Stimulated activated CD8-positive, alpha-beta memory T cell treated with anti-CD3 and anti-CD28 coated beads, Interleukin-15, amount 100 ng/mL, for 1 hour (primary cell): ENCODE results near the gene PYGB.

ENCODE experiments used
- DNase-seq: peaks from one replicate; pipeline ENCODE4 v3.0.0-alpha.2; 2020; ENCODE audit warnings: low read depth

PYGB gene

GRCh38 chr20:25216199-25216945 is 31.5 kb upstream of the PYGB start:
- DNase-seq, result no peak

- no peak for DNase-seq
Measured at GRCh38 chr20:25217161-25218108, 30.4 kb upstream of the PYGB start.

DNA sequence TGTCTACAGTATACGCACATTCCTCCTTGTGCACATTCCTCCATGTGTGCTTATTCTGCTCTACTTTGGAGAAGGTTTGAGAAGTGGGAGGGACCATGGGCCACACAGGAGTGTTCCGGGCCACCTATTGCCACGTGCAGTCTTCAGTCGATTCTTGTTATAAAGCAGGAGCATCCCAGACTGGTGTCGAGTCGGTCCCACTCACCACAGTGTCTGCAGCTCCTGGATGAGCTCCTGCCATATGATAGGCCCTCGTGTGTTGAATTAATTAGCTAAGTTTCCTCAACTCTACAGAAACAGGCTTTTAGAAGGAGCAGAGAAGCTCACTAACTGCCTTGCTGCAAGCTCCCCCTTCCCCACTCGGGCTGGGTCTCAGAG is 29.8 kb upstream of the PYGB start:
- DNase-seq, result no peak

GRCh38 chr20:25218492-25218891 is 29.4 kb upstream of the PYGB start:
- DNase-seq, result no peak

DNA sequence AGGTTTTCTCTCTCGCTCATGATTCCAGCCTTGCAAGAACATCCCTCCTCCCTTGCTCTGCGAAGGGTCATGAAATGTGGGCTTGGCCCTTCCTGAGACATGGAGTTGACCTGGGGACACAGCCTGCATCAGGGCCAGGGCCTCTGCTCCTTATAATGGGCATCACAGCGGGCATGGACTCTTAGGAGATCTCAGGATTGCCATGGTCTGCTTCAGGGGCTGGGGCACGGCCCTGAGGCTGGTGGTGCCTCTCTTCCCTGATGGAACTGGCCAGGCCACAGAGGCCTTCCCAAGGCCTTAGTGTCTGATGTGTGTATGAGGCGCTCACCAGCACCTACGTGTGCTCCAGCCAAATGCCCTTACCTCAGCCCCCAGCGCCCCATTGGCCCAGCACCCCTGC is 28.5 kb upstream of the PYGB start:
- no peak for DNase-seq

DNA sequence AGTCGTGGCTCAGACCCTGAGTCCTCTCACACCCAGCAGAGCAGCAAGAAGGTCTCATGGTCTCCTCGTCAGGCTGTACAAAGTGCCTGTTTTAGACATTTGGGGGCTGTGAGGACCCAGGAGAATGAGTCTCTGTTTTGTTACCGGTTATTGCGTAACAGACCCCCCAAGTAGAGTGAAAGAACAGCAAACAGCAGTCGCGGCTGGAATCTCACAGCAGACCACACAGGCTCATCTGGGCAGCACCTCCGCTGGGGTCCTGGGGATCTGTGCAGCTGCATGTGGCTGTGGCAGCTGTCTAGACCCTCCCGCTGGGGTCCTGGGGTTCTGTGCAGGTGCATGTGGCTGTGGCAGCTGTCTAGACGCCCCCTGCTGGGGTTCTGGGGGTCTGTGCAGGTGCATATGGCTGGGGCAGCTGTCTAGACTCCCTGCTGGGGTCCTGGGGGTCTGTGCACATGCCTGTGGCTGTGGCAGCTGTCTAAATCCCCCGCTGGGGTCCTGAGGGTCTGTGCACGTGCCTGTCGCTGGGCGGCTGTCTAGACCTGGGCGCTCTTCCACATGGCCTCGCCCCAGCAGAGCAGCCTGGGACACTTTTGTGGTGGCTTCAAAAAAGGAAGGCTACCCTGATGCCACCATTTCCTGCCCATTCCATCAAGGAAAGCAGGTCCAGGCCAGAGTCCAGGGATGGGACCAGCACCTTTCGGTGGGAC is 27.7 kb upstream of the PYGB start:
- DNase-seq, result no peak

DNA sequence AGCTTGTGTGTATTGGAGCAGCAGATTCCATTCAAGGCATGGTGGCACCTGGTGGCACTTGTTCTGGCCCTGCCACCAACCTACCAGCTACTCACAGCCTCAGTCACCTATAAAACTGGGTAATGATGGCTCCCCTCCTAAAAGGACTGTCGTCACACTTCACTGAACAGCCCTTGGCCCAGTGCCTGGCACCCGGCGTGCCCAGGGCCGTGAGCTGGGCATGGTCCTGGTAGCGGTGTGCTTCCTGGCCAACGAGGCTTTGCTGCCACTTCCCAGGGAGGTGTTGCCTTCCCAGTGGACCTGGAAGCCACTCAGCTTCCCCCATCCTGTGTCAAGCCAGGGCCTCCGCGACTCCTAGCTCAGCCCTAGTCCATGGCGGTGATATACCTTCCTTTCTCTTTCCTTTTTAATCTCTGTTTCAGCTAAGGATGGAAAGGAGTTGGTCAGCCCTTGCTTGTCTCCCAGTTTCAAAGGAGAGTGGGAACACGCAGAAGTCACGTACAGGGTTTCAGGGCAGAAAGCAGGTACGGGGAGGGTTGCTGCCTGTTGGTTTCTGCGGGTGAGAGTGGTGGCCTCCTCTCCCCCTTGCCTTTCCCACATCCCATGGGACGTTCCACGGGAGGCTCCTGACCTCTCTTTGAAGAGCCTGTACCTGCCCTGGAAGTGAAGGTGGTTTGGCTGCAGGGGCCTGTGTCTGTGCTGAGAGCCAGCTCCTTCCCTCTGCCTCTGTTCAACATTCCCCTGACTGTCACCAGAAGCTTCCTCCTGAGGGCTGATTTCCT is 26.9 kb upstream of the PYGB start:
- DNase-seq, result no peak

DNA sequence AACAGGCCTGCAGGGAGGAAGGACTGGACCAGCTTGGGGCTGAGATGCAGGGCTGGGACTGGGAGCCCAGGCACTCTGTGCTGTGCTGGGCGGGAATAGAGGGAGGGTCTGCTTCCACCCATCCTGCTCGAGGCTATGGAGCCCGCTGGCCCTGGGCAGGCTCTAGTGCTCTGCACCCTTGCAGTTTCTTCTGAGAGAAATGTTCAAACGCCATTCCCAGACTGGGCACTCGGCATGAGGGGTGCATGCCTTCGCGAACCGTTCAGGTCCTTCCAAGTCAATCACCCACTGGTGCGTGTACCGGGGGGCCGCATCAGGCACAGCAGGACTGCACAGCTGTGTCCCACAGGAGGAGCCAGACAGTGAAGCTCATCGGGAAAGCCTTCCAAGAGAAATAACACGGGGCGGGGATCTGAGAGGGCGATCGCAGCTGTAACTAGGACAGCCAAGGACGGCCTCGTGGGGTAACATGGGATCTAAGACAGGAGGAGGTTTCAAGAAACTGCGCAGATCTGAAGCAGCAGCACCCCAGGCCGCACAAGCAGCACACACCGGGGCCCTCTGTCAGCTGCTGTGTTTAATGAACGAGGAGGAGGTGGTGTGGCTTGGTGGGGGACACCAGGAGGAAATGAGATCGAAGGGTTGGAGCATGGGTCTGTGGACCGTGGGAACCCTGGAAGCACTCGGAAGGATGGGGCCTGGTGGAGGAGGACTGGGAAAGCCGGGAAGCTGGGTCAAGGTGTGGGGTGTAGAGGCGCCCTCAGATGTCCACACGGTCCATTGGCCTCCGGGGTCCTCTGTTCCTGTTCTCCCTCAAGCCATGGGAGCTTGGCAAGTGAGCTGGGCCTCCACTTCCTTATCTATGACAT is 26.1 kb upstream of the PYGB start:
- DNase-seq, result no peak

DNA sequence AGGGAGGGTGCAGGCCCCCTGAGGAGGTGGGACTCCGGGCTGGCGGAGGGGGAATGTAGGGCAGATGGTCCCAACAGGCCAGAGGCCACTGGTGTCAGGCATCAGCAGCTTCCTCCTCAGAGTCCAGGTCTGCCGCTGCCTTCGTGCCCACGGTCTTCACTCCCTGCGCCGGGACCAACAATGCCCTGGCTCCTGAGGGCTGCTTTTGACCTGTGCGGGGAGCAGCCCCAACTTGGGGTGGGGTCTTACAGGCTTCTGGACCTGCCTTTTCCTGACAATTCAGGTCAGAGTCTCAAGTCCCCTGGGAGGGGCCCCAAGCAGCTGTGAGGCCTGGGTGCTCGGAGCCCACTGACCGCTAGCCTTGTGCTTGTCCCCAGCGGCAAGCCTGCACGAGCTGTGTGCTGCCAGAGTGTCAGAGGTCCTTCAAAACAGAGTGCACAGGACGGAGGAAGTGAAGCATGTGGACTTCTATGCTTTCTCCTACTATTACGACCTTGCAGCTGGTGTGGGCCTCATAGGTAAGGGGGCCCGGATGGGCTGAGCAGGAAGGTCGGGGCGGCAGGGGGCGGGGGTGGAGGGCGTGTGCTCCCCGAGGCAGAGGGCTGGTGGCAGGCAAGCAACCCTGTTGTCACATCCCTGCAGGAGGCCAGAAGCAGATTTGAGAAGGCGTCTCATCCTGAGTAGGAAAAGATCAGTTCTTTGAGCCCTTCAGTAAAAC is 25.3 kb upstream of the PYGB start:
- DNase-seq, result no peak

GRCh38 chr20:25223179-25223661 is 24.7 kb upstream of the PYGB start:
- DNase-seq, result no peak

GRCh38 chr20:25223765-25224720 is 23.8 kb upstream of the PYGB start:
- no peak for DNase-seq

GRCh38 chr20:25224941-25225340 is 22.9 kb upstream of the PYGB start:
- no peak for DNase-seq

- DNase-seq, result no peak
Measured at GRCh38 chr20:25225642-25226432, 22.0 kb upstream of the PYGB start.

DNA sequence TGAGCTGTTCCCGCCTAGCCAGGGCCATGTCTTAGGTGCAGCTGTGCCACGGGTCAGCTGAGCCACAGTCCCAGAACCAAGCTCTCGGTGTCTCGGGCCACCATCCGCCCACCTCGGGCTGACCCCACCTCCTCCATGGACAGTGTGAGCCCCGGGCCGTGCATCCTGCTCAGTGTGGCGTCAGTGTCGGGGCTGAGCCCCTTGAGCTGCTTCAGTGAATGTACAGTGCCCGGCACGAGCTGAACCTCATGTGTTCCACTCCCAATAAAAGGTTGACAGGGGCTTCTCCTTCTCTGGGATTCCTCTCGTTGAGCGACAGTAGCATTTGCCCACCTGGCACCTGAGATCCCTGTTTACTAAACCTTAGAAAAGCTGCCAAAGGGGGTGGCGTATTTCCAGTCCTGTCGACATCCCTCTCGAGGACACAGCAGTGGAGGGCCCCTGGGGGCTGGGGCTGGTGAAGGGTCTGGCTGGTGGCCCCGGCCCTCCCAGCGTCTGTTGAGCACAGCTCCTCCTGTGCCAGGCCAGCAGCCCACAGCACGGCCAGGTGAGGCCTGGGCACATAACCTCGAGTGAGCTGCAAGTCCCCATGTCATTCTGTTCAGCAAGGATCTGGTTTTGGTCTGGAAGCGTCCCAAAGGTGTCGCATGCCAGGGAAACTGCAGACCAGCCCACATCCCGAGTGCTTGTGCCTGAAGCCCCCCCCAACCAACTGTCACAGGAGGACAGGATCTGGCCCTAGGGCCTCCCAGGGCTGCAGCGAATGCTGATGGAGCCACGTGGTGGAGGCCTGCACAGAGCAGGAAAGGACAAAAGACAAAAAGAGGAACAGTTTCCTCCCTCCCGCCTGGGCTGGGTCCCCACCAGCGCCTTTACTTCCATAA is 21.2 kb upstream of the PYGB start:
- DNase-seq, result no peak

- no peak for DNase-seq
Measured at GRCh38 chr20:25227317-25227831, 20.5 kb upstream of the PYGB start.

DNA sequence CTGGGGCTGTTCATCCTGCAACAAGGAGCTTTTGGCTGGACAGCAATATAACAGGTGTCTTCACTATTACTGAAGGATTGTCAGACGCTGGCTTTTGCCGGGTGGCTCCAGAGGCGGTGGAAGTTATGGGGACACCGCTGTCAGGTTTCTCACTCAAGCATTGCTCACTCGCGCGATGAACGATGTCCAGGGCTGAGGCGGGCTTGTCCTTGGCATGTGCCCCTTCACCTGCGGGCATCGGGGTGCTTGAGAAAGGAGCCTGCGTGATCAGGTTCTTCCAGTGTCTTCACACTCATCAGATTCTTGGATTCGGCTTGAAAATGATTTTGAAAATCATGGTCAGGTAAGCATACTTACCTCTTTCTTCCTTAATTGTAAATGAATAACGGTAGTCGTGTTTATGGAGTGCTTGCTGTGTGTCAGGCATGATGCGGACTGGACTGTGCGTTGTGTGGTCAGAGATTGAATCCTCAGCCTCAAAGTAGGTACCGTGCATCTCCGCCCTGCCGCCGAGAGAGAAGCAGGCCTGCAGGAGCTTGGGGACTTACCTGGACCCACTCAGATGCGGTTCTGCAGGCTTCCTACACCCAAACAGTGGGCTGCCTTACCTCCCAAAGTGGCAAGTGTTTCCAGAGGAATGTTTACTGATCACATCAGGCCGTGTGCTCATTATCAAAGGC is 18.3 kb upstream of the PYGB start:
- DNase-seq, result no peak
